Posterior vena cava (tissue), 2 donors: ENCODE results near the gene ZIC3. TPM values are rescaled to one million over a fixed set of nuclear protein-coding genes. Genes with fewer than 3 reads are reported as not detected.

Source experiments
- DNase-seq: peaks from one replicate; pipeline ENCODE4 v3.0.0-alpha.2; 2020; ENCODE audit warnings: low spot score
- intact Hi-C, 2 donors: fragments of 100-400 bp; cut with DNase I; formaldehyde crosslinking; loops; one replicate each; pipeline versions ENCODE4 v1.14.1 to v1.14.2; 2022 to 2023
- total RNA-seq, 2 donors: library from RNA; stranded (reverse); fragmentation: NEBNext Ultra II Directional; extraction: Animal tissue kit (Norgen Biotek cat#: 25700); gene quantifications; one replicate each; pipeline ENCODE4 v1.2.1, GENCODE V29; 2021
- donor health status: DM: yes; HTN: yes; CAD: no.
- donor health status: DM: yes; HTN: yes; CAD: no.

The ZIC3 gene
- total RNA-seq, 2 donors from 2014 or later, result not detected

DNA sequence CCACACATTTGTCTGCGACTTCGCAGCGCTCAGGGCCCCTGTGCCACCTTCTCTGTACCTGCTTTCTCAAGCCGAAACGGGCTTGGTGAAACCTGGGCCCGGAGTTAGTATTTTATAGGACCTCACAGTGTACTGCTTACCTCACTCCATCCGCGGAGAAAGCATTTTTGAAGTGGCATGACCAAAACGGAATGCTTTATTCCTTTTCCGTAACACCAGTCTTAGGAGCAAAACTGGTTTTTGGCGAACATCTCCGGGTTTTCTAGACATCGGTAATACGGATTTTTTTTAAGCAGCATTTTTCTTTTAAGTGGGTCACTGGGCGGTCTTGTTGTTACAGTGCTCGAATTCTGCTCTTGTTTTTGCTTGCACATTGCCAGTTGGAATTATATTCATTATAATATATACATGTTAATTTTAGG lies 3.6 kb downstream of the ZIC3 start:
- intact Hi-C loops, result no loop called here
- DNase-seq, result no peak

DNA sequence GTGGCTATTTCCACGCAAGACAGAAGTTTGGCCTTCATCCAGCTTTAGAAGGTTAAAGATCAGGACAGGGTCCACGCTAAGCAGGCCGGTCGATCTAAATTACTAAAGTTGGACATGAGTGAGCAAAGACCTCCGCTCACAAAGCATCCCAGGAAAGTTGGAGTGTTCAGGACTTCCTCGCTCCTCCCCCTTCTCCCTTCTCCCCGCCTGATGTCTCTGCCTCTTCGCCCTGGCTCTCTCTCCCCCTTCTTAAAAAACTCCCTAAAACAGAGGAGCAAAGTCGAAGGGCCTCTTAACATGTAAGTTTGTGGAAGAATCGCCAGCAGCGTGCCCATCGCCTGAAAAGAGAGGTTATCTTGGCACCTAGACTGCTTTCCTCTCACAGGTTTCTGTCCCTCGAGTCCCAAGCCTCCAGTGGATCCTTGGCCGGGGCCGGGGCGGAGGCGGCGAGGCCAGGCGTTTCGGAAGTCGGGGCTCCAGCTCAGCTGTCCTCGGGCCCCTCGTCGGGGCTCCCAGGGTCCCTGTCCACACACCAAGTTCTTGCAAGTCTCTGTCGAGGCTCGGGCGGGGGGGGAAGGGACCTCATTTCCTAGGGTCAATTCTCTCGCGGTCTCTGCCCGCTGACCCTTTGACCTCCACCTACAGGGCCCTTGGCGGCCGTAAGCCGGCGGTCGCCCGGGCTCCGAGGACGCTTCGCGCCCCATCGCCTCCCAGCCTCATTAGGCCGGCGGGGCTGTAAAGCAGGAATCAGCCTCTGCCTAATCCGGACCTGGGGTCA lies 7.6 kb downstream of the ZIC3 start:
- no peak for DNase-seq
- intact Hi-C loops, result no loop called here

DNA sequence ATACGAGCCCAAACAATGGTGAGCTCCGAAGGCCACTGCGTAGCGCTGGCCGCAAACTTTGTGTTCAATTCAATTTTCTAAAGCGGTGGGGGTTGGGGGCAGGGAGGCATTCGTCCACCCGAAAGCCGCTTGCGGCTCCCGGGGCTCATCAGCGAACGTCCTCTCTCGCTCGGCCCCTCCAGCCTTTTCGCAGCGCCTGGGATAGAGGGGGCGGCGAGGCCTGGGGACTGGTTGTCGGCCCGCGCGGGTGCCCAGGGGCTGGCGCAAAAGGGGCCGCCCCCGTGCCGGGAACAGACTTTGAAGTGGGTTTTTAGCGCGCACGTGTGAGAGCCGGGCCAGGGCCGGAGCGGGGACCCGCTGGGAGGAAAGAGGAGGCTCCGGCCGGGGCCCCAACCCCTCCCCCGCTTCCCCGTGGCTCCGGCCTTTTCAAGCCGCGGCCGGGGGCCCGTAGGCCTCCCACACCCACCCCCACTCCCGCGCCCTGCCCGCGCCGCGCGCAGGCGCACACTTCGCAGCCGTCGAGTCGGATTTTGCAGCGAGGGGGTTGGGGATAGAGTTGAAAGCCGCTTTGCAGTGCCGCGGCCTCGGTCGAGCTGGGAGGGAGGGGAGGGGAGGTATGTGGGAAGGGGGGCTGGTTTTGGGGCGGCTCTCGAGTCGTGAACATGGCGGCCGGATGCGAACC lies 8.3 kb downstream of the ZIC3 start:
- no peak for DNase-seq
- intact Hi-C loops, result no loop called here

DNA sequence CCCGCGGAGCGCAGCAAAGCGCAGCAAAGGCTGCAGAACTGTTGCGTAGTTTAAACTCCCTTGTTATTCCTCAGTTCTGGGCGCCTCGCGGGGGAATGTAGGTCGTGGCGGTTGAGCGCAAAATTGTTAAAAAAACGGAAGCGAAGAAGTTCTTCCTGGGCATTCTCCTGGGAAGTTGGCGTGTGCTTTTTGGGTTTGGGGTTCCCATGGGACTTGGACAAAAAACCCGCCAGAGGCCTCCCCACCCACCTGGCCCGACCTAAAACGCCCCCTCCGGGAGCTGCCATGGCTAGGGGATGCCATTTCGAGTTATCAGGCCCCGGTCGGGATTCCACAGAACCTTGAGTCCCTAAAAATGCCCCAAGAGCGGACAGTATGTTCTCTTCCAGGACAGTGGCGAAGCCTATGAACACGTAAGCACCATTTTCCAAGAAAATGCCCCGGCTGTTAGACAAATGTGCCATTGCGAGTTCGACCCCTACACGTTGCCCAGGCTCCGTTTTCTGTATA lies 8.9 kb downstream of the ZIC3 start:
- DNase-seq, result no peak
- intact Hi-C loops, result no loop called here

DNA sequence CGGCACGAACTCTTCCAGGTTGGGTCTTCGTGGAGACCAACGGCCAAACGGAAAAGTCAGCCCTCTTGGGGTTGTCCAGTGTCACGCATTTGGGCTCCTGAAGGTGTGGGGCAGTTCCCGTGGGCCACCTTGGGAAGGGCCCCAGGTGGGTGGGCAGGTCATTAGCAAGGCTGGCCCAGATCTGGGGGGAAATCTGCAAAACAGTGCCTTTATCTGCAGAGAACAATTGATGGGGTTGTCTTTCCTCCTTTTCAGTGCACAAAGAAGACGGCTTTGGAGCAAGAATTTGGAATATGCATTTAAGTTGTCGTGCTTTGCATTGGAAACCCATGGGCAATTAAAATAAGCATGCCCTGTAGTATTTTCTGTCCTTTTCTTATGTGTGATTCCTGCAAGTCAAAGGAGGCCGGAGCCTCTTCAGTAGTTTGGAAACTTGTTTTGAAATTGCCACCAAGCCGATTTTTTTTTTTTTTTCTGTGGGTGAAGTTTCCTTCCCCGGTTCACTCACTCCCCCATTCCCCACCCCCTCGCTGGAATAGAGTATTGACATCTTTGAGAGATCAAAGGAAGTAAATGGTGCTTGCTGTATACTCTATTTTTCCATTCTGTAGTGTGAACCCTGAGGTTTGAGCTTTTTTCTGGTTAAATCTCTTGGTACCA lies 9.8 kb downstream of the ZIC3 start:
- no peak for DNase-seq
- intact Hi-C loops, result no loop called here

DNA sequence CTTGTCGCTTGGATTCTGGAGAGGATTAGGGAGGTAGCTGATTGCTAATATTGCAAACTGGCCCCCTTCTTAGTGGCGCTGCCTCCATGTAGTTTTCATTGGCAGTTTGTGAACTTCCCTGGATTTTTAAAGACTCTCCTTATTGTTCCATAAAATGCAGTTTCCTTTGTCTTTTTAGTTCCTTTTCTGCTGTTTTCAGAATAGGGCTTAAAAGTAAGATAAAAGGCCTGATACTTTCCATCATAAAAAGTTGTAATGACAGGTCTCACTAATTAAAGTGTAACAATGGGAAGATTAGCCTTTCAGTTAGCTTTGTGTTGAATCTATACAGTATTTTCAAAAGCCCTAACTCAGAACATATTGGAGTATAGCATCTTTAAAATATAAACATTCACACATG lies 21.2 kb downstream of the ZIC3 start:
- no peak for DNase-seq
- intact Hi-C loops, result no loop called here

DNA sequence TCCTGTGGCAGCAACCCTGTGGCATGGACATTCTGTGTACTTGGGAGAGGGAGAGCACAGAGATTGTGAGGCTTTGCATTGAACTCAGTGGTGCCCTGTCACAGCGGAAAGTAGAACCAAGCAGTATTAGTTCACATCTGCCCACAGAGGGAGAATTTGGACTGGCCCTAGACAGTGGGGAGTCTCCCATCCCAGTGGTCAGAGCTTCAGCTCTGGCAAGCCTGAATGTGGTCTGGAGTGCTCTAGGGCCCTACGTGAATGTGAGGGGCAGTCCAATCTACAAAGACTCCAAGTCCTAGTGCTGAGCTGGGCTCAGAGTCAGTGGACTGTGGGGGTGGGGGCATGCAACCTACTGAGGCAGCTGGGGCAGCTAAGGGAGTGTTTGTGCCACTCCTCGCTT lies 34.8 kb downstream of the ZIC3 start:
- no peak for DNase-seq
- intact Hi-C loops, result no loop called here
